MCF 10A (cell line): Measurements from ENCODE around the gene LSMEM2. TPM values are rescaled to one million over a fixed set of nuclear protein-coding genes. Genes with fewer than 3 reads are reported as not detected.

Experiments used
- BruUV-seq: library from RNA; stranded (reverse); fragments of 400-500 nt; replicated peaks from 2 replicates; lab custom pipeline; 2021; lab: Mats Ljungman, UMichigan
- CTCF ChIA-PET: fragments of 300-600 bp; sonication (Branson Sonifier 250); formaldehyde crosslinking; extraction: SDS; loops from one replicate; lab custom pipeline; 2021; ENCODE audit warnings: antibody characterized with exemption, inconsistent platforms; lab: Yijun Ruan, JAX
- POLR2A ChIA-PET: fragments of 300-600, 350-650 bp; sonication (Branson Sonifier 250); formaldehyde crosslinking; extraction: SDS; loops from one replicate; lab custom pipeline; 2020; ENCODE audit warnings: antibody characterized with exemption, inconsistent platforms; lab: Yijun Ruan, JAX
- DNase-seq: peaks from one replicate; pipeline ENCODE4 v3.0.0-alpha.2; 2018; ENCODE audit not compliant: unreplicated experiment
- H3K27ac Mint-ChIP-seq: one replicate; pipeline ENCODE4 v1.8.0; 2022; ENCODE audit warnings: mild to moderate bottlenecking, low read depth, mixed read lengths; ENCODE audit not compliant: unreplicated experiment
- H3K27me3 Mint-ChIP-seq: one replicate; pipeline ENCODE4 v1.8.0; 2022; ENCODE audit warnings: mixed read lengths; ENCODE audit not compliant: insufficient read depth, unreplicated experiment
- H3K36me3 Mint-ChIP-seq: one replicate; pipeline ENCODE4 v1.8.0; 2022; ENCODE audit warnings: mild to moderate bottlenecking, moderate library complexity, mixed read lengths; ENCODE audit not compliant: insufficient read depth, unreplicated experiment
- H3K4me1 Mint-ChIP-seq: one replicate; pipeline ENCODE4 v1.8.0; 2022; ENCODE audit warnings: mixed read lengths; ENCODE audit not compliant: insufficient read depth, unreplicated experiment
- H3K4me3 Mint-ChIP-seq: one replicate; pipeline ENCODE4 v1.8.0; 2022; ENCODE audit warnings: mild to moderate bottlenecking, moderate library complexity, mixed read lengths; ENCODE audit not compliant: unreplicated experiment
- H3K9me3 Mint-ChIP-seq: one replicate; pipeline ENCODE4 v1.8.0; 2022; ENCODE audit warnings: mixed read lengths; ENCODE audit not compliant: unreplicated experiment
- CTCF ChIP-seq: fragments of 200-600 bp; IDR thresholded peaks from one replicate; pipeline ENCODE4 v1.8.0; 2022; ENCODE audit warnings: antibody characterized with exemption, mild to moderate bottlenecking; ENCODE audit not compliant: unreplicated experiment
- intact Hi-C: fragments of 100-400 bp; cut with micrococcal nuclease; formaldehyde crosslinking; loops from 2 replicates; pipeline ENCODE4 v1.14.1; 2022
- total RNA-seq: library from RNA; stranded (reverse); gene quantifications from 2 replicates; pipeline ENCODE4 v1.2.3, GENCODE V29; 2022

Gene LSMEM2
- total RNA-seq, 1 experiment from 2014 or later = not detected

GRCh38 chr3:50273689-50274065 is 5.2 kb upstream of the LSMEM2 start:
- Mint-ChIP-seq H3K36me3 (peaks cover 19% of the 10 kb centered on the region), H3K27me3 (no peaks in the 10 kb centered on the region), H3K4me3 (no peak overlapping the region), H3K27ac (no peak overlapping the region), H3K4me1 (peaks cover 37% of the 10 kb centered on the region), H3K9me3 (no peaks in the 10 kb centered on the region)
- POLR2A ChIA-PET = no interaction called here
- CTCF ChIA-PET = interaction anchor here (0.5 to 3.1 kb wide), 10 partner anchors 10 to 153 kb away, joined by 3 to 20 read pairs (median 5); no protein-coding TSS in a partner anchor
- intact Hi-C loops = loop anchor here (1.0 to 5.0 kb wide), 6 partner anchors 13 to 151 kb away; no protein-coding TSS in a partner anchor
- DNase-seq = no peak
- TF ChIP-seq CTCF = no peak
- no TSS peak for BruUV-seq

DNA sequence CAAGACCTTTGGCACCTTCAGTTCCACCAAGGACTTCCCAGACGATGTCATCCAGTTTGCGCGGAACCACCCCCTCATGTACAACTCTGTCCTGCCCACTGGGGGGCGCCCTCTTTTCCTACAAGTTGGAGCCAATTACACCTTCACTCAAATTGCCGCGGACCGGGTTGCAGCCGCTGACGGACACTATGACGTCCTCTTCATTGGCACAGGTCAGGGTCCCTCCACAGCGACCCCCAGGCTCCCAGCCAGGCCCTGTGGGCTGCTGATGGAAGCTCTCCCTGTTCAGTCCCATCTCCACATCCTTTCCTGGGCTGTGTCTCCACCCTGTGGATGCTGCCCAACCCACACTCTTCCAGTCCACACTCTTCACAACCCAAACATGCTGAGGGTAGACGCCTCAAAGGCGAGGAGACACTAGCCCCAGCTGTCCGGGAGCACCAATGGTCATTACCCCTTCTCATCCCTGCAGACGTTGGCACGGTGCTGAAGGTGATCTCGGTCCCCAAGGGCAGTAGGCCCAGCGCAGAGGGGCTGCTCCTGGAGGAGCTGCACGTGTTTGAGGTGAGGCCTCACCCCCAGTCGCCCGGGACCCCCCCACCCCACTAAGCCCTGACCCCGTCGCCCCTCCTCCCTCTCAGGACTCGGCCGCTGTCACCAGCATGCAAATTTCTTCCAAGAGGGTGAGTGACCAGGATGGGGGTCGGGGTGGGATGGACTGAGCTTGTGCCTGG is 4.3 kb upstream of the LSMEM2 start:
- DNase-seq = peak; percentile 78
- ChIA-PET CTCF (interaction anchor here (0.5 to 1.7 kb wide), 17 partner anchors 10 to 1228 kb away, joined by 3 to 11 read pairs (median 4); no protein-coding TSS in a partner anchor), POLR2A (interaction anchor here (0.5 to 1.4 kb wide), 3 partner anchors 14 to 39 kb away, joined by 3 to 7 read pairs (median 3); partner anchors contain the start of gene IFRD2)
- Mint-ChIP-seq H3K36me3 (peaks cover 19% of the 10 kb centered on the region), H3K4me3 (no peak overlapping the region), H3K4me1 (peaks cover 30% of the 10 kb centered on the region), H3K27me3 (no peaks in the 10 kb centered on the region), H3K9me3 (no peaks in the 10 kb centered on the region), H3K27ac (no peak overlapping the region)
- no TSS peak for BruUV-seq
- intact Hi-C loops = loop anchor here (1.0 to 5.0 kb wide), 2 partner anchors 50 to 152 kb away; no protein-coding TSS in a partner anchor
- peak; percentile 77 for TF ChIP-seq CTCF

GRCh38 chr3:50275141-50275995 is 3.5 kb upstream of the LSMEM2 start:
- Mint-ChIP-seq H3K36me3 (peaks cover 19% of the 10 kb centered on the region), H3K27me3 (no peaks in the 10 kb centered on the region), H3K4me3 (no peak overlapping the region), H3K9me3 (no peaks in the 10 kb centered on the region), H3K4me1 (peaks cover 23% of the 10 kb centered on the region), H3K27ac (no peak overlapping the region)
- no TSS peak for BruUV-seq
- POLR2A ChIA-PET = interaction anchor here (0.5 to 1.4 kb wide), 5 partner anchors 14 to 64 kb away, joined by 3 to 7 read pairs (median 3); partner anchors contain the start of genes GNAI2 and IFRD2
- intact Hi-C loops = no loop called here
- no peak for DNase-seq
- CTCF ChIA-PET = interaction anchor here (0.6 to 1.7 kb wide), 18 partner anchors 9 to 1227 kb away, joined by 3 to 11 read pairs (median 4); no protein-coding TSS in a partner anchor
- no peak for TF ChIP-seq CTCF
